ENCODE measurements around the gene MTHFD1L.
A peak's percentile ranks its signal among the peaks of the same experiment; 100 is the strongest.

The MTHFD1L gene

GRCh38 chr6:150937132-150937906 is 71.8 kb downstream of the MTHFD1L start:
- DNase-seq = no peak

DNA sequence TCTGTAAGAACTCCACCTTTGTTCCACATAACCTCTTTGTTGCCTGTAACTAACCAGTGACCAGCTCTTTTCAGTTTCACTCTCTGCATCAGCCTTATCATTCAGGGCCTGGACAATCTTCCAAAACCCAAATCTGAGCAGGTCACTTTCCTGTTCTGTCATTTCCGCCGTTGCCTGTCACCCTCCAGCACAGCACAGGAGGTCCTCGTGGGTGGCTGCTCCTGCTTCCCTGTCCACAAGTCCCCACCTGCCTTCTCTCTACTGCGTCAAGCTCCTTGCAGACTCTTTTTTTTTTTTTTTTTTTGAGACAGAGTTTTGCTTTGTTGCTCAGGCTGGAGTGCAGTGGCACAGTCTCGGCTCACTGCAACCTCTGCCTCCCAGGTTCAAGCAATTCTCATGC is 73.9 kb downstream of the MTHFD1L start:
- no peak for DNase-seq

DNA sequence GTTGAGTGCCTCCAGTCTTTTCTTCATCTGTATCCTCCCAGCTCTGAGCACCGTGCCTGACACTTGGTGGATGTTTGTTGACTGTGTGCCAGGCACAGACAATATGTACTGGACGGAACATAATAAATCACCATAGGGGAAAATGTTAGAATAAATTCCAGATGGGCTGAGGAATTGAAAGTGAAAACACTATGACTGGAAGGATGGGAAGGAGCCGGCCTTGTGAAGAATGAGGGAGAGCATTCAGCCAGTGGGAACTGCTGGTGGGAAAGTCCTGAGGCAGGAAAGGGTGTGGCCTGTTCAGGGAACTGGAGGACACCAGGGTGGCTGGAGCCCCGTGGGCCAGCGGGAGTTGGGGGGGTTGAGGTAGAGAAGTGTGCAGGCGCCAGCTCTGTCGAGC is 75.4 kb downstream of the MTHFD1L start:
- no peak for DNase-seq

DNA sequence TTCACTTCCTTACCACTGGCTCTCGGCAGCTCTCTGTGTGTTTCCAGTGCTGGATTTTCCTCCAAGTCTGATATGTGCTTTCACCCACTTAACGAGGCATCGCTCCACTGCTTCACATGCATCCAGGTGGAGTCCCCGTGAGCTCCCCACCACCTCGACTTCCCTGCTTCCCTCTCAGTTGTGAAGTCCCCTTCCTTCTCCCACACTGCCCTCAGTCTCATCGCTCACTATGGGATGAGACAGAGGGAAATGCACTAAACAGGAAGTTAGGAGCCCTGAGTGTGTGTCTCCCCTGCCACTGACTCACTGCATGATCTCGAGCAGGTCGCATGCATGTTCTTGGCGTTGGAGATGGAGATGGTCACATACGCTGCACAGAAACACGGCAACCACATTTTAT is 84.0 kb downstream of the MTHFD1L start:
- DNase-seq = no peak

DNA sequence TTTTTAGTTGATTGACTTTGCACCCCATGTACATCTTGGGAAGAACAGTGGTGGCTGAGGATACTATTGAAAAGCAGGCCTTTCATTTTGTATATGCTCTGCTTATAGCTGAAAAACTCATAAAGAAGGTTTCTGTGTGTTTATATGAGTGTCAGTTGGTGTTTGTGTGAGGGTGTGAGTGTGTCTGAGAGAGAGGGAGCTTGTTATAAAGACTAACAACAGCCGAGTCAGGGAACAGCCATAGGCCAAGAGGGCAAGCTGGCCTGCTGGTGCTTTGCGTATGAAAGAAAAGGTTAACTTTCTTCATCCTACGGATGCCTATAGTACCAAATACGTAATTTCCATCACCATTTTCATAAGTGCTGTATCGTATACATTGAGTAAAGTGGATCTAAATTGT is 88.3 kb downstream of the MTHFD1L start:
- DNase-seq = no peak

DNA sequence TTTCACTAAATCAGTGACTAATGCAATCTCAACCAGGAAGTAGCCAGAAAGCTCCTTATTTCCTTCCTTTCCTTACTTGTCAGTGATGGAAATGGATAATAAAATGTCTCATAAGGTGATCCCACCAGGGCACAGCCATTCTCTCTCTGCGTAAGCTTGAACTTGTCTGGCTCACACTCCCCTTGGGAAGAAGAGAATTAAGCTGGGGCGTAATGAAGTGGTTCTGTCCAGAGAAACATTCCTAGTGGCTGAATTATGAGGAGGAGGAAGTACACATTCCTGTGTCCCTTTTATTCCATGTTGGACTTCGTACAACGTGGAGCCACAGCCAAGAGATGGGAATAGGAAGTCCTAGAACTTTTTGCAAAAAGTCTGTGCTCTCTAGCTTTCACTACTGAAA is 93.7 kb downstream of the MTHFD1L start:
- DNase-seq = no peak

DNA sequence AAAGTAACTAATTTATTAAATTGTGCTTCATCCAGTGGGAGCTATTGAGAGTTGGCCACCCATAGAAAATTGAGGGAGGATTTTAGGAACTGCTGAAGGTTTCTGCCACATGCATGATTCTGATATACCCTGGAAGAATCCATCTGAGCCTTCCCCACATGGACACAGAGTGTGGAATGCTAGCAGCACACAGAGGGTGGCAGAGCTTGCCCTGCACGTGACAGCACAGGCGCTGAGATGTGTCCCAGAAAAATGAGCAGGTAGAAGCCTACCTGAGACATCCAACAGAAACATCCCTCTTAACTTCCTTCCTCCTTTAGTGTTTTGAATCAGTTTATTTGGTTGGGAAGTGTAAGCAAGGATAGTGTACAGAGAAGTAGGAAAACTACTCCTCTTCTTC is 96.9 kb downstream of the MTHFD1L start:
- DNase-seq = no peak

DNA sequence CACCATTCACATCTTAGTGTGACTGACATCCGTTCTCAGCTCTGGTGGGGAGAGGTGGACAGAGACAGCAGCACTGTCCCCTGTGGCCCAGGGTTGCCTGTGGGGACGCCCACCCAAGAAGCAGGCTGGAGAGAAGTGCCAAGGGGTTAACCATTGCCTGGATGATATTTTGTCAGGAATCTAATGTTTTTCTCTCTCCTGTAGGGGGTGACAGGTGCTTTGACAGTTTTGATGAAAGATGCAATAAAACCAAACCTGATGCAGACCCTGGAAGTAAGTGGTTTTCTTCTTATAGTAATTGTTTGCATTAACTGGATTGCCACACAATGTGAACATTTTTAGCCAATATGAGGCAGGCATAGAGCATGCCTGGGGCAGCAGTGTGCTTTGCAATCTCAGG is 99.3 kb downstream of the MTHFD1L start:
- no peak for DNase-seq

- DNase-seq = no peak
Observed at GRCh38 chr6:150966786-150967185, 101.3 kb downstream of the MTHFD1L start.

DNA sequence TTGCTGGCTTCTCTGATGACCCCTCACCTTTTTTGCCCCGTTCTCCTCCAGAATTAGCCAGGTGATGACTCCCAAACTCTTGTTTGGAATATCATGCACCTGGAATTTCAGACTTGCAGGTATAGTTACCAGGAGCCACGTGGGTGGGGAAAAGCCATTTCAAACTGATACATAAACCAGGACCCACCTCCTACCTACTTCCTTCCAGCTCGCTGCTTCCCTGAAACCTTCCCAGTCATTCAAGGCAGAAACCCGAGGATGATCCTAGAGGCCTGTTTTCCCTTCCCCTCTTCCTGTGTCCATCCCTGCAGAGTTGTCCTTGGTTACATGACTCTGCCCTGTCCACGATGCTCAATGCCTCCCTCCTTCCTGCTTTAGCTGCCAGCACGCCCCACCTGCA is 101.9 kb downstream of the MTHFD1L start:
- DNase-seq = no peak

- no peak for DNase-seq
Observed at GRCh38 chr6:150967910-150968309, 102.4 kb downstream of the MTHFD1L start.

DNA sequence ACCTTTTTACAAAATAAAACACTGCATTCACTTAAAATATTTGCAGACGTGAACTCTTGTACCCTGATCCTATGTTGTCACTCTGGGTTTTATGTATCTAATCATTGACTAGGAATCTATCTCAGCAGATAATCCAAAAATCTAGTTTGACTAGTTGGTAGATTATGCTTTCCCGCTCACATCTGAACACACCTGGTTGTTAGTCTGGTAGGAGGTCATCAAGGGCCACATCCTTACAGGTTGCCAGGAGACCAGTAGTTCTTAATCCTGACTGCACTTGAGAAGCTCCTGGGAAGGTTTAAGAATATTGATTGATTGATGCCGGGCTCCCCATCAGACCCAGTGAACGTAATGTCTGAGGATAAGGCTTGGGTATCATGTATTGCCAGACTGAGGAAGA is 104.4 kb downstream of the MTHFD1L start:
- DNase-seq = no peak

- DNase-seq = no peak
Observed at GRCh38 chr6:150971219-150971618, 105.7 kb downstream of the MTHFD1L start.

DNA sequence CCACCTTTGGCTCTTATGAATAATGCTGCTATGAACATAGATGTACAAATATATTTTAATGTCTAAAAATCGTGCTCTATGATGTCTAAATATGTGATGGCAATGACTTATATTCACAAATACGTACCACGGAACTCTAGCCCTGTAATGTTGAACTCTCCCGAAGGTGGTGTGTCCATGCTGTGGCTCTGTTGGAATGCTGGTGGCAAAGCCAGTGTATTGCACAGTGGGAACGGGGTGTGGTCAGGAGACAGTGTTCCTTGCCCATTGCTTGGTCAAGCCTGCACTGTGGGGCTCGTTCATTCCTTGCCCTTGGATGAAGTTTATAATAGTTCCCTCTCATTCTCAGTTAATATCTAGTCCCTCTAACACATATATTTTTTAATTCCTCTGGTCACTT is 109.6 kb downstream of the MTHFD1L start:
- no peak for DNase-seq

DNA sequence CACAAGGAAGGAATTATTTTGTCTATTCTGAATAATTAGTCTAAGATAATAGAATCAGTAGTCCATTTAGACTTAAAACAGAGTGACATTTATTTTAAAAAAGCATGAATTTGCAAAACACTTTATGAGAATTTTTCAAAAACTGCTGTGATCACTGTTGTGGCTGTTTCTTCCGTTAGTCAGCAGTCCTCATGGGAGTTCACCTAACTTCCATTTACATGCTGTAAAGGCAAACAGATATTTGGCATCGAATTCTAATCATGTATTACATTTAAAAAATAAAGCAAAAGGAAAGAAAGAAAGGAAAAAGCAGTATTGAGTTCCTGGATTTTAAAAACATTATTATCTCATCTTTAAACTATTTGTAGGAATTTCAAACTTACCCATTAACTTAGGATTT is 111.8 kb downstream of the MTHFD1L start:
- DNase-seq = no peak

- no peak for DNase-seq
Observed at GRCh38 chr6:150978624-150979023, 113.1 kb downstream of the MTHFD1L start.

DNA sequence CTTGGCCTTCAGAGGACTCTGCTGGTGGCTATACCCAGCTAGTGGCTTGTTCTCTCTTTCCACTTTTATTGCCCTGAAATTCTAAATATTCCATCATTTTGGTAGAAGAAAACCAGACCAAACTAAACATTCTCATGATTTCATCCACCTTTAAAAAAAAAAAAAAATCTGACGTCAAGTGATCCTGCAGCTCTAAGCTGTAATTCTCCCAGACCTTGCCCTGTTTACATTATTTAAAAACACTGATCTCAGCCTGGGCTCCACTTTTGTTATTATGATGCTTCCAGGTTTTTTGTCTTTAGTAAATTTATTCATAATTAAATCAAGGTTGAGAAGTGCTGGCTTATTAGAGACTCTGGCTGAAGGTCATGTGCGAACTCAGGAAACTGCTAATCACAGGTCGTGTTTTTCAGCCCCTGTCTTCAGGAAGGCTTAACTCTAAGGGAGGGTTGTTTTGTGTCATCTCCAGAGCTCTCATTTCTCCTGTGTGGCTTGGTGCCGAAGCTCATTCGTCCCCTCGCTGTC is 114.4 kb downstream of the MTHFD1L start:
- DNase-seq = no peak

- no peak for DNase-seq
Observed at GRCh38 chr6:150981095-150981494, 115.6 kb downstream of the MTHFD1L start.

DNA sequence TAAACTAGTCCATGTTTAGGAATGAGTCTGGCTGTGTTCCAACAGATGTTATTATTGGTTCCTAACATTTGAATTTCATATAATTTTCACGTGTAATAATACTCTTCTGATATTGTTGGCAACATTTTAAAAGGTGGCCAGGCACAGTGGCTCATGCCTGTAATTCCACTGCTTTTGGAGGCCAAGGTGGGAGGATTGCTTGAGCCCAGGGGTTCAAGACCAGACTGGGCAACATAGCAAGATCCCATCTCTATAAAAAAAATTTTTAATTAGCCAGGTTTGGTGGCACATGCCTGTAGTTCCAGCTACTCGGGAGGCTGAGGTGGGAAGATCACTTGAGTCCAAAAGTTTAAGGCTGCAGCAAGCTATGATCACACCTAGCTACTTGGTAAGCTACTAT is 116.2 kb downstream of the MTHFD1L start:
- no peak for DNase-seq

DNA sequence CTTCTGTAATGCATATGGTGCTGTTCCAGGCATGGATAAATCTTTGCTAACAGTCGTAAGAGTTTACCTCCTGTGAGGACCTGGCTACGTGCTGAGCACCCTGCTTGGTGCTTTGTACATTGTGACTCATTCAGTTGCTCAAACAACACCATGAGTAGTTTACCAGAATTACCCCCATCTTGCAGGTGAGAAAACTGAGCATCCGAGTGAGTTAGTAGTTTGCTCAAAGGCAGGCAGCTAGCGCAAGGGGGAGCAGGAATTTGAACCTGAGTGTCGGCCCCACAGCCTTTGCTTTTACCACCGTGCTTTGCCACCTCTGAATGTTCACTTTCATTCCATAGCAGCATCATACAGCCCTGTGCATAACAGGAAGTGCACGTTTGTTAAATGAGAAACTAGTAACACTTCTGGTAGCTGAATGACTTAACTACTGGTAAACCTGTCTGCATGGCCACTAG is 121.9 kb downstream of the MTHFD1L start:
- peak in 1 of 2 donors; percentile 6 for DNase-seq

DNA sequence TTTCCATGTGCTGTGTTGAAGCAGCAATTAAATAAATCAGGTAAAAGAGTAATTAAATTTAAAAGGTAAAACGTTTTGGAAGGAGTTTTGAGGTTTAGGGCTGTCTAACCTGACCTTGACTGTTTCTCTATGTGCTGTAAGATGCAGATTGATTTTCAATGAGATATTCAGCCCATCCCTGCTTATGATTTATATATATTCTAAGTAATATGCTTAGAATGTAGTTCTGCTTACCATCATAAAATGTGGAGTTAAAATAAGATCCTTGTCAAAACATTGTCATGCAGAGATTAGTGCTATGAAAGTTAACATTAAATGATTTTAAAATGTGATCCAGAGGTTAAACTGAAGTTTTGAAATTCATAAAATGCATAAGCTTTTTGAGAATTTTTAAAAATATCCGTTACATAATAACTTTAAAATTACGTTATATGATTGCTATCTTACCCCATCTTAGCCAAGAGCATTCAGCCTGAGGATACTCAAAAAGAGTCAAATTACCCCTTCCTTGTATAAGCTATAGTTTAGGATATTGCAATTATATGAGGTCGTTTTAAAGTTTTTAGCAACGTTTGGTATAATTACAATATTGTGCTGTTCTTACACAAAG is 122.5 kb downstream of the MTHFD1L start:
- no peak for DNase-seq

DNA sequence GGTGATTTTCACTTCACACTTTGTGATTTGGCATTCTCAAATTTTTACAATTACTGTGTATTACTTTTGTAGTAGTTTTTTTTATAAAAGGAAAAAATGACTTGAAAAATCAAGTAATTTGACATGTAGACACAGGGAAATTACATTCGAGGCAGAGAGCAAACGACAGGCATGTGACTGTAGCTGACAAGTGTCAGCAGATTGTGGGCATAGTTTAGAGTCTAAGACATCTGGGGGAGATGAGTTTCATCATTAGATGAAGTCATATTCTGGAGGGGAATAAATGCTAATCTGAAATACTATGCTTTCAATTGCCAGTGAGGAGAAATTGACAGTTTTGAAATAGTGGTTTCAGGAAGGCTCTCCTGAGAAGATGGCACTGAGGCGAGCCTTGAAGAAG is 126.0 kb downstream of the MTHFD1L start:
- no peak for DNase-seq

GRCh38 chr6:150992262-150992661 is 126.8 kb downstream of the MTHFD1L start:
- DNase-seq = no peak

- DNase-seq = no peak
Observed at GRCh38 chr6:150992703-150993102, 127.2 kb downstream of the MTHFD1L start.

- no peak for DNase-seq
Observed at GRCh38 chr6:150993253-150993652, 127.8 kb downstream of the MTHFD1L start.

All from activated CD4-positive, alpha-beta T cell treated with anti-CD3 and anti-CD28 coated beads for 4 hours (primary cell).